GM19025 (cell line): ENCODE measurements around the gene HACD1.
A peak's percentile ranks its signal among the peaks of the same experiment; 100 is the strongest.
"Not testable (repeated sequence)": the region's sequence is repeated elsewhere in the genome, so short reads cannot be mapped to it uniquely, and the experiment has no call there.

Source experiments
- ATAC-seq: cut with Tn5 transposase; IDR thresholded peaks from one replicate; pipeline ENCODE4 v1.9.1; 2021; ENCODE audit warnings: mild to moderate bottlenecking, low read depth, moderate library complexity; ENCODE audit not compliant: unreplicated experiment

Gene HACD1

DNA sequence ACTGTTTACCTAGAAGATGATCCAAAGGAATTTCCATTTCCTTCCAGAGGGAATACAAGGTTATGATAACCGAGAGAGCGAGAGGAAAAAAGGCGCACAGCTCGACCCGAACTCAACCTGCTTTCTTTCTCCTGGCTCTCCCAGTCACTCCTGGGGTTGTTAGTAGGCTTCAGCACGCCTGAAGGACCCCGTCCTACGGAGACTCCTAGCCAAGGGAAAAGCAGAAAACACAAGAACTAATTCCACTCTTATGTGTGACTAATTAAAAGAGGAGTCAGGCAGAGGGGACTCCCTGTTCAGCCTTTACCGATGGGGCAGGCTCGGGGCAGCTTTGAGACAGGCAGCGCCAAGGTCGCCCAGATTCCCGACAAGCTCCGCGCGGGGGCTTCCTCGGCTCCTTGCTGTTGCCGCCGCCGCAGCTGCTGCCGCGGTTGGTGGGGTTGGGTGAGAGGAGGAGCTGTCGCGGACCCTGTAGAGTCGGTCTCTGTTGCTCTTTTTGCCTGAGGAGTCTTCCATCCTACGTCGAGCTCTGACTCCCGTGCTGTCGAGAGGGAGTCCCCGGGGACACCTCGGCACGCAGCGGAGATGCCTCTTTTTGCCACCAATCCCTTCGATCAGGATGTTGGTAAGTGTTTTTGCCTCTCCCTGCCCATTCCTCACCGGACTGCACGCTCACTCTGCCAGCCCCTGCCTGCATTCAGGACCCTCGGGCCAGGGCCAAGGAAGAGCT lies 26.7 kb upstream of the HACD1 start, which contains the start of gene STAM:
Gene STAM, plus strand, starts transcription at position 397 of the 730 bp plus-strand sequence. Its CDS starts 189 bp downstream, at position 586.
- peak; percentile 88 for ATAC-seq

DNA sequence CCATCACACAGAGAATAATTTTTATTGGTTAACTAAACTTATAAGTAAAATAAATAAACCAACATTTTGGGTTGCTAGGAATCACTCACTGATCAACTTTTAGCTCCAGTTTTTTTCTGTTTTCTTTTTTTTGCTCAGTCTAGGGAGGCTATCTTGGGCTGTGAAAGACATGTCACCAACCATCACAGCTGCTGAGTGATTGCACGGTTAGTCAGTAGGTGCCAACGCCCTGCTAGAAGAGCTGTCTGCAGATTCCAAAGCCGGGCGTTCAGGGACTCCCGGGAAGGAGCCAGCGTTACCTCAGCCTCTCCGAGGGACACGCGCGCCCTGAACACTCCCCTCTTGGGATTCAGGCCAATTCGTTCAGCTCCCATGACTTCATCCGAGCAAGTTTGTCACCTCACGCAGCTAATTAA lies 26.2 kb upstream of the HACD1 start:
- ATAC-seq = peak; percentile 16

DNA sequence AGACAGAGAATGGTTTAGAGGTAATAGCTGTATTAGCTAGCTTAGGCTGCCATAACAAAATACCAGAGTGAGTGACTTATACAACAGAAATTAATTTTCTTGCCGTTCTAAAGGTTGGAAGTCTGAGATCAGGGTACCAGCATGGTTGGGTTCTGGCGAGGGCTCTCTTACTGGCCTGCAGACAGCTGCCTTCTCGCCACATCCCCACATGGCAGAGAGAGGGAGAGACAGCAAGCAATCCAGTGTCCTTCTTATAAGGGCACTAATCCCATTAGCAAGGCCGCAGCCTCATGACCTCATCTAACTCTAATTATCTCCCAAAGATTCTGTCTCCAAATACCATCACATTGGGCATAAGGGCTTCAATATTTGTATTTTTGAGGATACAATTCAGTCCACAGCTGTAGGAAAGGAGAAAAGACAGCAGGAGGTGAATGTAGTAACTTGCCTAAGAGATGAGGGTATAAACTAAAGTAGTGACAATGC lies 23.2 kb upstream of the HACD1 start:
- ATAC-seq = no peak

DNA sequence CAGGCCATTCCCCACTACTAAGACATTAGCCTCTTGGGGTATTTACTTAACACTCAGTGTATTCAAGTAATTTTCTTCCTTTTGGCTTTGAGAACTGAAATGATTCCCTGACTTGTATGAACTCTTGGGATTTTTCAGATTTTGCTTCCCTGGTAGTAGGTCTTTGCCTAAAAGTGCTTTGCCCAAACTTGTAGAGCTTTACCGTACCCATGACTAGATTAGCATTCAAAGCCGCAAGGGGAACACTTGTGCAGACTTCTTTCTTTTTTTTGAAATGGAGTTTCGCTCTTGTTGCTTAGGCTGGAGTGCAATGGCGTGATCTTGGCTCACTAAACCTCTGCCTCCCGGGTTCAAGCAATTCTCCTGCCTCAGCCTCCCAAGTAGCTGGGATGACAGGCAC lies 20.7 kb upstream of the HACD1 start:
- ATAC-seq = no peak

DNA sequence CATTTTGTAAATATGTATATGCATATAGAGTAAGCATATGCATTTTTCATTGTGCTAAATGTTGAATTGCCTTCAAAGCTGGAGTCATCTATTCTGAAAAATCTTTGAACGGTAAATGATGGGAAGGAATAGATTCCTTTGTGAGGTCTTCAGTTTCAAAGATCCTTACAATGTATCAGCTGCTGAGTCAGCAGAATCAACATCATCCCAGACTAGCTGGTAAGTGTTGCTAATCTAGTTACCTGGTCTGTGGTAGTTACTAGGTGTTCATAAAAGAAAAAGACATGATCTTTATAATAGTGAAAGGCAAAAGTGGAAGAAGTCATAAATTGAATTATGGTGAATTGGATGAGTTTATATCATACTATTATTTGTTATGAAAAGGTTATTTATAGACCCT lies 16.2 kb upstream of the HACD1 start:
- ATAC-seq = no peak

- not testable (repeated sequence) for ATAC-seq
Observed at GRCh38 chr10:17632590-17632989, 15.4 kb upstream of the HACD1 start.

GRCh38 chr10:17626656-17627055 lies 9.5 kb upstream of the HACD1 start:
- no peak for ATAC-seq

GRCh38 chr10:17624996-17625395 lies 7.8 kb upstream of the HACD1 start:
- ATAC-seq = no peak

- no peak for ATAC-seq
Observed at GRCh38 chr10:17622061-17622460, 4.9 kb upstream of the HACD1 start.

DNA sequence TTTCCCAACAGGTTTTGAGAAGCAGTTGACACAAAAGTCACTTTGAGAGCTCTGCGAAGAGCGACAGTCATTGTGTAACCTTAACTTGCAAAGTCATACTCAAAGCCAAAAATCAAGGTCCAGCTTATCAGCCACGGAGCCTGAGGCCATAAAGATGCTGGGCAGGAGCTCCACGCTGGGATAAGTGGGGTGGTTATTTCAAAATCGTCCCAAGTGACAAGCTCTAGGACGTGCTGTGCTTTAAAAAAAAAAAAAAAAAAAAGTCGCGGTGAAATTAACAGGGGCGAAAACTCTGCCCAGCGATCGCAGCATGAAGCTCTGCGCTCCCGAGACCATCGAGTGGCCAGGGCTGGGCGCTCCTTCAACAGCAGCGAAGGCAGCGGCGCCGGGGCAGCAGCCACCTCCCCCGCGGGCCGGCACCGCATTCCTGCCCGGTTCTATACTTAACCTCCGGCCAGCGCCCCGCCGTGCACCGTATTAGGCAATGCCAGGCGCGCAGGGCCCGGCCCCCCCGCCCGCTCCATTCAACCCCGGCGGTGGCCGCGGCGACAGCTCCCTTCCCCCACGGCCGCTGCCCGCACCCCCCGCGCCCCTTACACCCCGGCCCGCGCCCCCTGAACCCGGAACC lies 657 bp downstream of the HACD1 start:
- ATAC-seq = peak; percentile 47

- ATAC-seq = no peak
Observed at GRCh38 chr10:17609523-17610079, 7.6 kb downstream of the HACD1 start.

GRCh38 chr10:17607603-17608332 lies 9.4 kb downstream of the HACD1 start:
- no peak for ATAC-seq

DNA sequence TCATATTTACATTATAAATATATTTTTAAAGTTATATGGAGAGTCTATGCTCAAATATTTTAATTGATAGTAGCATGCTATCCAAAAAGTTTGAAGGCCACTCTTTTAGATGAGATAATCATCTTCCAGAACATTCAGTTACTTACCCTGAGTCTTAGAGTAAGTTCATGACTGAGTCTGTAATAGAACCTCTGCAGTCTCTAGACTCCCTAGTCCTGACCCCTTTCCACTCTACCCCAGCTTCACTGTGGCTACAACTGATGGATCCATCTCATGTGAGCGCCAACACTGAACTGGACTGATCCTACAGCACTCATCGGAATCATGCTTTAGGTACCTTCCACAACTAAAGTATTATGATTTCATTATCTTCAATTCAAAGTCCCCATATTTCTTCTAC lies 10.1 kb downstream of the HACD1 start:
- no peak for ATAC-seq

- no peak for ATAC-seq
Observed at GRCh38 chr10:17606547-17607040, 10.6 kb downstream of the HACD1 start.

GRCh38 chr10:17605936-17606335 lies 11.2 kb downstream of the HACD1 start:
- ATAC-seq = no peak

- ATAC-seq = no peak
Observed at GRCh38 chr10:17599089-17599488, 18.1 kb downstream of the HACD1 start.

DNA sequence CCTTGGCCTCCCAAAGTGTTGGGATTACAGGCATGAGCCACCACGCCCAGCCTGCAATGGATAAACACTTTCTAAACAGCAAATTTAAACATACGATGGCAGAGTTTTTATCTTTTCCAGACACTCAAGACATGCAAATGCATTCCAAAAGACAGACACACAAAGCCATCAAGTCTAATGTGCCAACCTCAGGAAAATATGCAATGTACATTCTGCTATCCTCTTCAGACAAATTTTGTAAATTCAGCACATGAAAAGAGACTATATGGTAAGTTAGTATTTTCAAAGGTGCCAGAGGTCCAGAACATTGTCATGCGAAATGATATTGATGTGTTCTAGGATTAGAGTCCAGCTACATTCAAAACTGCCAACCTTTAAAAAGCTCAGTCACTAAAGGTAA lies 19.8 kb downstream of the HACD1 start:
- no peak for ATAC-seq

GRCh38 chr10:17590969-17591645 lies 26.1 kb downstream of the HACD1 start:
- ATAC-seq = no peak

DNA sequence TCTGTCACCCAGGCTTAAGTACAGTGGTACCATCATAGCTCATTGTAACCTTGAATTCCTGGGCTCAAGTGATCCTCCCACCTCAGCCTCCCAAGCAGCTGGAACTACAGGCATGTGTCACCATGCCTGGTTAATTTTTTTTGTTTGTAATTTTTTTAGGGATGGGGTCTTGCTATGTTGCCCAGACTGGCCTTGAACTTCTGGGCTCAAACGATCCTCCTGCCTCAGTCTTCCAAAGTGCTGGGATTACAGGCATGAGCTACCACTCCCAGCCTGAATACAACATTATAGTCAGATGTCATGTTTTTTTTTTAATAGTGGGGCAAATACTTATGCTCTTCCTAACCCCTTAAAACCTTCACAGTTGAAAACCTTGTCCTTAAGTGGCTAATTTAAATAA lies 27.9 kb downstream of the HACD1 start:
- not testable (repeated sequence) for ATAC-seq

DNA sequence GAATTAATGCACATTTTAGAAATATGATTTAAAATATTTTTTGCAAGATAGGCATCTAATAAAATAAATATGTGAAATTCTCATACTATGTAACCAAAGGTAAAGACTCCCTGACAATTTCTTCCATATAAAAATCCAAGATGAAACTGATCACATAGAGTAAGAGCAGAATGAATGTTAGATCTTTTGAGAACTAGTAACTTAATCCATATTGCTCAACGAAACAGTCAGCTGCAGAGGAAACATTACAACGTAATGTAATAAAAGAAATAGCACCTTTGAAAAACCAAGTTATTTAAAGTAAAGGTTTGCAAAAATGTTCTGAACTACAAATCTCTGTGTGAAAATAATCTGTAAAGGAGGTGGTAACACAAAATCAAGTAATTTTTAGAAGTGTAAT lies 28.8 kb downstream of the HACD1 start:
- ATAC-seq = no peak
